Activated naive CD8-positive, alpha-beta T cell treated with anti-CD3 and anti-CD28 coated beads, Interleukin-2, amount 10 ng/mL, durations not matched to agents 7 days and 5 days (primary cell): ENCODE results near the gene TNFAIP1. TPM values are rescaled to one million over a fixed set of nuclear protein-coding genes. Genes with fewer than 3 reads are reported as not detected.

Experiments
- ATAC-seq: fragments of 150-1000 bp; cut with Tn5 transposase; one replicate; pipeline ENCODE4 v1.10.0; 2021; ENCODE audit warnings: low read depth, moderate library complexity
- POLR2A ChIA-PET: fragments of 350-600 bp; sonication (Branson Sonifier 250); formaldehyde crosslinking; loops from one replicate; lab custom pipeline; 2021; ENCODE audit warnings: antibody characterized with exemption; lab: Charles Lee
- DNase-seq: peaks from one replicate; pipeline ENCODE4 v3.0.0; 2021
- H3K27ac Mint-ChIP-seq: one replicate; pipeline ENCODE4 v1.8.0; 2022; ENCODE audit warnings: mild to moderate bottlenecking, mixed read lengths
- H3K27me3 Mint-ChIP-seq: one replicate; pipeline ENCODE4 v1.8.0; 2022; ENCODE audit warnings: mild to moderate bottlenecking, moderate library complexity, mixed read lengths
- H3K36me3 Mint-ChIP-seq: one replicate; pipeline ENCODE4 v1.8.0; 2021; ENCODE audit warnings: mild to moderate bottlenecking, mixed read lengths
- H3K4me1 Mint-ChIP-seq: one replicate; pipeline ENCODE4 v1.8.0; 2021; ENCODE audit warnings: mixed read lengths
- H3K4me3 Mint-ChIP-seq: one replicate; pipeline ENCODE4 v1.8.0; 2022; ENCODE audit warnings: mild to moderate bottlenecking, moderate library complexity, mixed read lengths
- H3K9me3 Mint-ChIP-seq: one replicate; pipeline ENCODE4 v1.8.0; 2021; ENCODE audit warnings: mixed read lengths
- total RNA-seq, 2 experiments: library from RNA; stranded (reverse); gene quantifications; one replicate each; pipeline ENCODE4 v1.2.3, GENCODE V29; 2021

The TNFAIP1 gene
- total RNA-seq, 2 experiments from 2014 or later, result 18.7 to 20.3 TPM

- DNase-seq (peak; percentile 88), ATAC-seq (peak; percentile 92)
- Mint-ChIP-seq H3K27ac (peak within 1 kb of the TSS; percentile 88), H3K4me3 (peak within 1 kb of the TSS; percentile 94), H3K4me1 (peaks cover 18% of the 10 kb centered on the region), H3K27me3 (no peaks in the 10 kb centered on the region), H3K9me3 (no peaks in the 10 kb centered on the region), H3K36me3 (no peaks in the 10 kb centered on the region)
- POLR2A ChIA-PET, result interaction anchor here (3.0 to 3.4 kb wide), 2 partner anchors 13 to 14 kb away, joined by 16 to 19 read pairs; partner anchors contain the start of gene POLDIP2
Measured at GRCh38 chr17:28371245-28372202, 36.0 kb downstream of the TNFAIP1 start, which contains the start of gene SARM1. SARM1 (plus strand) TSS chr17:28371694; CDS start chr17:28372033, 339 bp downstream.

DNA sequence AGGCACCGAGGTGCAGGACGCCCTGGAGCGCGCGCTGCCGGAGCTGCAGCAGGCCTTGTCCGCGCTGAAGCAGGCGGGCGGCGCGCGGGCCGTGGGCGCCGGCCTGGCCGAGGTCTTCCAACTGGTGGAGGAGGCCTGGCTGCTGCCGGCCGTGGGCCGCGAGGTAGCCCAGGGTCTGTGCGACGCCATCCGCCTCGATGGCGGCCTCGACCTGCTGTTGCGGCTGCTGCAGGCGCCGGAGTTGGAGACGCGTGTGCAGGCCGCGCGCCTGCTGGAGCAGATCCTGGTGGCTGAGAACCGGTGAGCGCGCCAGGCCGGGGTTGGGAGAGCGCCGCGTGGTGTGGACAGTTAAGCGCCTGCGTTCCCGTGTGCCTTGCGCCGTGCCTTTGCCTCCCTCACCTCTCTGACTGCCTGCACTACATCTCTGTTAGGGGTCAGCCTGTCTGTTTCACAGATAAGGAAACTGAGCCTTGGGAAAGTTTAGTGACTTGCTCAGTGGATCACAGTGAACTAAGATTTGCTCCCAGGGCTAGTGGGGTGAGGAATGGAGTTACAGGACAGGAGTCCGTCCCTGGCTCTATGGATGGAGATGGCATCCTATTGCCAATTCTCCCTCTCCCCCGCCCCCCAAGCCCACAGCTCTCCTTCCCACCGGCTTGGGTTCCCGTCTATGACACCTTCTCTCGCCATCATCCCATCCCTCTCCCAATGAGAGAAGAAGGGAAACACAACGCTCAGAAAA lies 36.8 kb downstream of the TNFAIP1 start:
- no peak for DNase-seq
- peak overlapping the region; percentile 42 for H3K27ac Mint-ChIP-seq
- no peaks in the 10 kb centered on the region for H3K9me3 Mint-ChIP-seq
- H3K4me3 Mint-ChIP-seq, result peak overlapping the region; percentile 81
- peaks cover 18% of the 10 kb centered on the region for H3K4me1 Mint-ChIP-seq
- ATAC-seq, result peak; percentile 5
- no peaks in the 10 kb centered on the region for H3K27me3 Mint-ChIP-seq
- POLR2A ChIA-PET, result interaction anchor here (0.5 to 3.4 kb wide), 3 partner anchors 12 to 370 kb away, joined by 5 to 19 read pairs (median 16); partner anchors contain the start of gene POLDIP2
- no peaks in the 10 kb centered on the region for H3K36me3 Mint-ChIP-seq

GRCh38 chr17:28372945-28373274 lies 37.3 kb downstream of the TNFAIP1 start:
- no peaks in the 10 kb centered on the region for H3K36me3 Mint-ChIP-seq
- no peak for ATAC-seq
- POLR2A ChIA-PET, result interaction anchor here (1.0 to 3.4 kb wide), 2 partner anchors 12 to 15 kb away, joined by 3 to 19 read pairs; partner anchors contain the start of gene POLDIP2
- no peaks in the 10 kb centered on the region for H3K9me3 Mint-ChIP-seq
- peak overlapping the region; percentile 81 for H3K4me3 Mint-ChIP-seq
- peak overlapping the region; percentile 42 for H3K27ac Mint-ChIP-seq
- H3K27me3 Mint-ChIP-seq, result no peaks in the 10 kb centered on the region
- no peak for DNase-seq
- H3K4me1 Mint-ChIP-seq, result peaks cover 18% of the 10 kb centered on the region

- DNase-seq (no peak), ATAC-seq (no peak)
- POLR2A ChIA-PET, result no interaction called here
- Mint-ChIP-seq H3K27ac (no peak overlapping the region), H3K36me3 (peaks cover 12% of the 10 kb centered on the region), H3K4me1 (peaks cover 18% of the 10 kb centered on the region), H3K27me3 (no peaks in the 10 kb centered on the region), H3K9me3 (no peaks in the 10 kb centered on the region), H3K4me3 (no peak overlapping the region)
Measured at GRCh38 chr17:28379814-28380801, 44.5 kb downstream of the TNFAIP1 start.

GRCh38 chr17:28381141-28381825 lies 45.7 kb downstream of the TNFAIP1 start:
- H3K4me3 Mint-ChIP-seq, result no peak overlapping the region
- peak; percentile 54 for DNase-seq

DNA sequence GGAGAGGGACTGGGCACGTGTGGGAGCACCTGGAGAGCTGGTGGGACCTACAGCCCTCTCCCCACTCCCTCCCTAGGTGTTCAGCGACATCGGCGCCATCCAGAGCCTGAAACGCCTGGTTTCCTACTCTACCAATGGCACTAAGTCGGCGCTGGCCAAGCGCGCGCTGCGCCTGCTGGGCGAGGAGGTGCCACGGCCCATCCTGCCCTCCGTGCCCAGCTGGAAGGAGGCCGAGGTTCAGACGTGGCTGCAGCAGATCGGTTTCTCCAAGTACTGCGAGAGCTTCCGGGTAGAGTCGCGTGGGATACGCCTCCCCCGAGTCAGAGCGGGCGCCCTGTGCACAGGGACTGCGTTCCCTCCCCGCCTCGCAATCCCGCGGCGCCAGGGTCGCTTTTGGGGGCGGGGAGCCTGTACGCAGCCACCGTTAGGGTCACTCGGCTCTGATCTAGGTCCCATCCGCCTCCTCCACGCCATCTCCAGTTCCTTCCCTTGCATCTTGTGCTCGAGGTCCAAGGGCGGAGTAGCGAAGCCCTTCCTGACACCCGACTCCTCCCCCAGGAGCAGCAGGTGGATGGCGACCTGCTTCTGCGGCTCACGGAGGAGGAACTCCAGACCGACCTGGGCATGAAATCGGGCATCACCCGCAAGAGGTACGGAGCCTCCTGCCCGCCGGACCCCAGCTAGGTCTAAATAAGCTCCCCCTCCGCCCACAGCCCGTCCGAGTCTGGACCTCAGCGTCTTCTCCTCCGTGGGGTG lies 48.9 kb downstream of the TNFAIP1 start:
- Mint-ChIP-seq H3K4me1 (peaks cover 23% of the 10 kb centered on the region), H3K9me3 (no peaks in the 10 kb centered on the region), H3K4me3 (peak overlapping the region; percentile 96), H3K27ac (peak overlapping the region; percentile 92), H3K27me3 (no peaks in the 10 kb centered on the region), H3K36me3 (peaks cover 13% of the 10 kb centered on the region)
- ATAC-seq (peak; percentile 95), DNase-seq (peak; percentile 76)
- POLR2A ChIA-PET, result interaction anchor here (0.7 to 3.0 kb wide), 12 partner anchors 8 to 212 kb away, joined by 3 to 31 read pairs (median 4); partner anchors contain the start of genes IFT20, POLDIP2, SARM1 and SLC46A1

More at GRCh38 chr17:28381141-28381825, 45.7 kb downstream of the TNFAIP1 start:
- Mint-ChIP-seq H3K9me3 (no peaks in the 10 kb centered on the region), H3K4me1 (peaks cover 25% of the 10 kb centered on the region), H3K27me3 (no peaks in the 10 kb centered on the region), H3K36me3 (peaks cover 13% of the 10 kb centered on the region), H3K27ac (no peak overlapping the region)
- no peak for ATAC-seq
- POLR2A ChIA-PET, result no interaction called here

DNA sequence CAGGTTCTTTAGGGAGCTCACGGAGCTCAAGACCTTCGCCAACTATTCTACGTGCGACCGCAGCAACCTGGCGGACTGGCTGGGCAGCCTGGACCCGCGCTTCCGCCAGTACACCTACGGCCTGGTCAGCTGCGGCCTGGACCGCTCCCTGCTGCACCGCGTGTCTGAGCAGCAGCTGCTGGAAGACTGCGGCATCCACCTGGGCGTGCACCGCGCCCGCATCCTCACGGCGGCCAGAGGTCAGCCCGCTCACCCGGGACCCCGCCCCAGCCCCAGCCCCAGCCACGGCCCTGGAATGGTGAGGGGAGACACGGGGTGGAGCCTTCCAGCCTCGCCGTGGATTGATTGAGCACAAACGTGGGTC lies 49.5 kb downstream of the TNFAIP1 start:
- POLR2A ChIA-PET, result interaction anchor here (0.9 to 3.0 kb wide), 9 partner anchors 12 to 162 kb away, joined by 3 to 31 read pairs (median 6); partner anchors contain the start of genes IFT20, POLDIP2, SARM1 and SLC46A1
- Mint-ChIP-seq H3K4me3 (peak overlapping the region; percentile 96), H3K27me3 (no peaks in the 10 kb centered on the region), H3K4me1 (peaks cover 23% of the 10 kb centered on the region), H3K36me3 (peaks cover 17% of the 10 kb centered on the region), H3K27ac (peak overlapping the region; percentile 92), H3K9me3 (no peaks in the 10 kb centered on the region)
- ATAC-seq, result peak; percentile 13
- no peak for DNase-seq

DNA sequence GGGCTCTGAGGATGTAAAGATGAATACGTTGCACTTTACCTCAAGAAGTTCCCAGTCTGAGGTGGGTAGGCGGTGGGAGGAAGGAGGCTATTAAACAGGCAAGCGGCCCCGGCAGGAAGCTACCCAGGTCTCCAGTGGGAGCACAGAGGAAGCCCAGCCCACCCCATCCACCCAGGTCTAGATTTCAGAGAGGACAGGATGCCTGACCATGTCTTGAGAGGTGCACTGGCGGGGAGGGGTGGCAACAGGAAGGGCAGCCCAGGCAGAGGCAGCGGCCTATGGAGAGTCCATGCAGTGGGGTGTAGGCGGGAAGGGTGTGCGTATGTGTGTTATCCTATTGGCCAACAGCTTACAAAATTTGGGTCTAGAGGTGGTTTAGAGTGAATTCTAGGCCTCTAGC lies 49.8 kb downstream of the TNFAIP1 start:
- no peaks in the 10 kb centered on the region for H3K27me3 Mint-ChIP-seq
- no peak for ATAC-seq

DNA sequence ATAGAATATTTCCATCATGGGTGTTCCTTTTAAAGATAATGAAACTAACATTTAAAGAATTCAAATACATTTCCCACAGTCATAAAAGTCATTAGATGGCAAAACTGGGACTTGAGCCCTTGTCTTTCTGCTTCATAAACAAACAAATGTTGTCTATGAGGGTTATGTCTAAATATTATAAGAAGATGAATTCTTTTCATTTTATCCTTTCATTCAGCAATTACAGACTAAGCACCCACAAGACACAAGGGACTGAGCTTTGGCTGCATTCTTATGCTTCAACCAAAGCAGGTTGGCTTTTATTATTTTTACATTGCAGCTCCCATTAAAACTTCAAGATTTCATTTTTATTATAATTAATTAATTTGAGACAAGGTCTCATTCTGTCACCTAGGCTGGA lies 50.8 kb downstream of the TNFAIP1 start:
- Mint-ChIP-seq H3K27me3 (no peaks in the 10 kb centered on the region), H3K36me3 (peaks cover 18% of the 10 kb centered on the region), H3K4me1 (peaks cover 19% of the 10 kb centered on the region), H3K4me3 (no peak overlapping the region), H3K27ac (no peak overlapping the region), H3K9me3 (no peaks in the 10 kb centered on the region)
- ATAC-seq (no peak), DNase-seq (no peak)
- POLR2A ChIA-PET, result no interaction called here

More for the DNA sequence above, 49.8 kb downstream of the TNFAIP1 start:
- POLR2A ChIA-PET, result interaction anchor here (0.9 to 3.0 kb wide), 7 partner anchors 12 to 161 kb away, joined by 3 to 31 read pairs (median 6); partner anchors contain the start of genes IFT20, POLDIP2, SARM1 and TNFAIP1
- Mint-ChIP-seq H3K27ac (peak overlapping the region; percentile 73), H3K36me3 (peaks cover 17% of the 10 kb centered on the region), H3K4me3 (peak overlapping the region; percentile 96), H3K4me1 (peaks cover 20% of the 10 kb centered on the region), H3K9me3 (no peaks in the 10 kb centered on the region)
- no peak for DNase-seq

DNA sequence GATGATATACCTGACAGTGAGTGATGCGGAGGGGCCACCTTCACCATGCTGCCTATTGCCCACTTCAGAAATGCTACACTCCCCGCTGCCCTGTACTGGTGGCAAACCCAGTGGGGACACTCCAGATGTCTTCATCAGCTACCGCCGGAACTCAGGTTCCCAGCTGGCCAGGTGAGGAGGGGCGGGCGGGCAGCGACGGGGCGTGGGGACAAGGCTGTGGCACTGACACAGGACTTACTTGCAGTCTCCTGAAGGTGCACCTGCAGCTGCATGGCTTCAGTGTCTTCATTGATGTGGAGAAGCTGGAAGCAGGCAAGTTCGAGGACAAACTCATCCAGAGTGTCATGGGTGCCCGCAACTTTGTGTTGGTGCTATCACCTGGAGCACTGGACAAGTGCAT lies 52.5 kb downstream of the TNFAIP1 start:
- POLR2A ChIA-PET, result no interaction called here

GRCh38 chr17:28390141-28390540 lies 54.6 kb downstream of the TNFAIP1 start:
- no peak for ATAC-seq
- peaks cover 23% of the 10 kb centered on the region for H3K36me3 Mint-ChIP-seq
- H3K4me1 Mint-ChIP-seq, result peaks cover 8% of the 10 kb centered on the region
- H3K27ac Mint-ChIP-seq, result no peak overlapping the region
- H3K27me3 Mint-ChIP-seq, result no peaks in the 10 kb centered on the region
- no peak overlapping the region for H3K4me3 Mint-ChIP-seq
- POLR2A ChIA-PET, result no interaction called here
- no peak for DNase-seq
- H3K9me3 Mint-ChIP-seq, result no peaks in the 10 kb centered on the region

More for the DNA sequence above, 52.5 kb downstream of the TNFAIP1 start:
- no peaks in the 10 kb centered on the region for H3K9me3 Mint-ChIP-seq
- DNase-seq (no peak), ATAC-seq (no peak)
- peaks cover 18% of the 10 kb centered on the region for H3K36me3 Mint-ChIP-seq
- no peak overlapping the region for H3K27ac Mint-ChIP-seq
- no peaks in the 10 kb centered on the region for H3K27me3 Mint-ChIP-seq
- H3K4me1 Mint-ChIP-seq, result peaks cover 17% of the 10 kb centered on the region
- no peak overlapping the region for H3K4me3 Mint-ChIP-seq
